HEK293 (cell line): Measurements from ENCODE around the gene CDCA8.

Experiments
- CTCF ChIP-seq: fragments of 450-650 bp; formaldehyde crosslinking; IDR thresholded peaks from 2 replicates; pipeline ENCODE4 v1.5.1; 2016; ENCODE audit warnings: missing biosample characterization, missing genetic modification characterization
- ZEB2 ChIP-seq: fragments of 450-650 bp; formaldehyde crosslinking; IDR thresholded peaks from 2 replicates; pipeline ENCODE4 v1.5.1; 2016; ENCODE audit warnings: missing biosample characterization, missing genetic modification characterization
- ZNF350 ChIP-seq: fragments of 450-650 bp; formaldehyde crosslinking; IDR thresholded peaks from 2 replicates; pipeline ENCODE4 v1.5.0; 2017; ENCODE audit warnings: missing biosample characterization, mild to moderate bottlenecking, missing genetic modification characterization
- ZNF560 ChIP-seq: fragments of 450-650 bp; formaldehyde crosslinking; IDR thresholded peaks from 2 replicates; pipeline ENCODE4 v1.5.1; 2017; ENCODE audit warnings: missing biosample characterization, missing genetic modification characterization, borderline replicate concordance
- ZNF701 ChIP-seq: fragments of 450-650 bp; formaldehyde crosslinking; IDR thresholded peaks from 2 replicates; pipeline ENCODE4 v1.5.1; 2016; ENCODE audit warnings: missing biosample characterization, missing genetic modification characterization

GRCh38 chr1:37755951-37756560, 63.7 kb downstream of the CDCA8 start:
- no peak for TF ChIP-seq ZEB2 (tag by site-specific recombination)
- no peak for TF ChIP-seq ZNF701 (tag by site-specific recombination)
- no peak for TF ChIP-seq CTCF (tag by site-specific recombination)
- no peak for TF ChIP-seq ZNF560 (tag by site-specific recombination)
- no peak for TF ChIP-seq ZNF350 (tag by site-specific recombination)
